Measurements from ENCODE around the gene AP1S1. TPM values are rescaled to one million over a fixed set of nuclear protein-coding genes. Genes with fewer than 3 reads are reported as not detected.

Gene AP1S1
- total RNA-seq, 6 donors from 2014 or later: 17.1 to 41.9 (median 33.8) TPM

DNA sequence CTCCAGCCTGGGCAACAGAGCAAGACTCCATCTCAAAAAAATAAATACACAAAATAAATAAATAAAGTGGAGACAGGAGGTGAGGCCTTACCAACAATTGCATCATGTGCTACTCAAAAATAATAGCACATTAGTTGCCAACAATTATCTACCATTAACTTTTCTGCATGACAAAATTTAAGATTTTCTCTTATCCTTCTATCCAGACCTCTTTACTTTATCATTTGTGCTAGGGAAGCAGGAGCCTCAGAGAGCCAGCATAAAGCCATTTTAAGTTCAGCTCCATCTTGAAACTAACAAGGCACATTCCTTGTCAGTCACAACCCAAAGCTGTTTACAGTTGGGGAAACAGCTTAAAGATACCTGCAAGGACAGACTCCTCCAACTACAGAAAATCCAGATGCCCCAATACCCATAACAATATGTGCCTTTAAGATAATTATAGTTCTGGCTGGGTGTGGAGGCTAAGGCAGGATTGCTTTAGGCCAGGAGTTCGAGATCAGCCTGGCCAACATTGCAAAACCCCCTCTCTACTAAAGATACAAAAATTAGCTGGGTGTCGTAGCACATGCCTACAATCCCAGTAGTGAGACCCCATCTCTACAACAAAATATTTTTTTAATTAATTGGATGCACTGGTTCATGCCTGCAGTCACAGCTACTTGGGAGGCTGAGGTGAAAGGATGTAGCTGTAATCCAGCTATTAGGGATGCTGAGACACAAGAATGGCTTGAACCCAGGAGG lies 2.2 kb upstream of the AP1S1 start:
- DNase-seq (no peak), ATAC-seq (ENCODE audit: low FRiP score in 2 of 2) (no peak)
- TF ChIP-seq EP300 (IDR thresholded peaks at IDR 0.05) (no peak), POLR2A (IDR thresholded peaks at IDR 0.05) (no peak), POLR2AphosphoS5 (IDR thresholded peaks at IDR 0.05) (no peak)
- TF ChIP-seq, protein P1, sequence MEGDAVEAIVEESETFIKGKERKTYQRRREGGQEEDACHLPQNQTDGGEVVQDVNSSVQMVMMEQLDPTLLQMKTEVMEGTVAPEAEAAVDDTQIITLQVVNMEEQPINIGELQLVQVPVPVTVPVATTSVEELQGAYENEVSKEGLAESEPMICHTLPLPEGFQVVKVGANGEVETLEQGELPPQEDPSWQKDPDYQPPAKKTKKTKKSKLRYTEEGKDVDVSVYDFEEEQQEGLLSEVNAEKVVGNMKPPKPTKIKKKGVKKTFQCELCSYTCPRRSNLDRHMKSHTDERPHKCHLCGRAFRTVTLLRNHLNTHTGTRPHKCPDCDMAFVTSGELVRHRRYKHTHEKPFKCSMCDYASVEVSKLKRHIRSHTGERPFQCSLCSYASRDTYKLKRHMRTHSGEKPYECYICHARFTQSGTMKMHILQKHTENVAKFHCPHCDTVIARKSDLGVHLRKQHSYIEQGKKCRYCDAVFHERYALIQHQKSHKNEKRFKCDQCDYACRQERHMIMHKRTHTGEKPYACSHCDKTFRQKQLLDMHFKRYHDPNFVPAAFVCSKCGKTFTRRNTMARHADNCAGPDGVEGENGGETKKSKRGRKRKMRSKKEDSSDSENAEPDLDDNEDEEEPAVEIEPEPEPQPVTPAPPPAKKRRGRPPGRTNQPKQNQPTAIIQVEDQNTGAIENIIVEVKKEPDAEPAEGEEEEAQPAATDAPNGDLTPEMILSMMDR (IDR thresholded peaks at IDR 0.05): no peak
- H3K9me3 ChIP-seq: no peaks in the 10 kb centered on the region
- no peak overlapping the region for H3K27ac ChIP-seq
- WGBS, 2 donors: 67 to 82% methylated on average over 2 of the region's 2 CpGs
- H3K4me3 ChIP-seq: no peak overlapping the region
- peaks cover 7 to 21% (median 10%) of the 10 kb centered on the region in 4 donors for H3K4me1 ChIP-seq
- no peaks in the 10 kb centered on the region for H3K27me3 ChIP-seq
- H3K36me3 ChIP-seq: peaks cover 0 to 4% (median 1%) of the 10 kb centered on the region in 4 donors

DNA sequence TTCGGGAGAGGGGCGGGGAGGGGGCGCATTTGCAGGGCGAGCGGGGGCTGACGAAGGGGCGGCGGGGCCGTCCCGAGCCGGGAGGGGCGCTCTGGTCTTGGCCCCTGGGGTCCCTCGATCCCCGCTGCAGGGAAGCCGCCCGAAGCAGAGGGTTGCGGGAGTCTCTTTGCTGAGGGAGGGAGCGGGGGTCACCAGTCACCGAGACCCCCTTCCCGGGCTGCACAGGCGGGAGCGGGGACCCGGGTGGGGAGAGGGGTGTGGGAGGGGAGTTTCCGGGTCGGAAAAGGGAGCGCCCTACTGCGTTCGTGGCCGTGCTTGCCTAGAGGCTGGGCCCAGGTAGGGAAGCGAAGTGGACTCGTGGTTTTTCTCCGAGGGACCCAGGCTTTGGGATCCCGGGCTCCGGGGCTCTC lies 422 bp downstream of the AP1S1 start:
- WGBS, 2 donors: 0 to 2% methylated on average over 6 to 17 of the region's 34 CpGs
- no peaks in the 10 kb centered on the region for H3K27me3 ChIP-seq
- no peak for TF ChIP-seq POLR2A (IDR thresholded peaks at IDR 0.05)
- peak; percentile 36 to 50 for ATAC-seq (ENCODE audit: low FRiP score in 2 of 2)
- peak overlapping the region in 3 of 4 donors; percentile 18 to 79 (median 65) for H3K27ac ChIP-seq
- peaks cover 0 to 30% (median 13%) of the 10 kb centered on the region in 4 donors for H3K36me3 ChIP-seq
- H3K4me3 ChIP-seq: peak overlapping the region; percentile 78 to 98 (median 90)
- peaks cover 7 to 21% (median 10%) of the 10 kb centered on the region in 4 donors for H3K4me1 ChIP-seq
- DNase-seq: no peak
- H3K9me3 ChIP-seq: no peaks in the 10 kb centered on the region

DNA sequence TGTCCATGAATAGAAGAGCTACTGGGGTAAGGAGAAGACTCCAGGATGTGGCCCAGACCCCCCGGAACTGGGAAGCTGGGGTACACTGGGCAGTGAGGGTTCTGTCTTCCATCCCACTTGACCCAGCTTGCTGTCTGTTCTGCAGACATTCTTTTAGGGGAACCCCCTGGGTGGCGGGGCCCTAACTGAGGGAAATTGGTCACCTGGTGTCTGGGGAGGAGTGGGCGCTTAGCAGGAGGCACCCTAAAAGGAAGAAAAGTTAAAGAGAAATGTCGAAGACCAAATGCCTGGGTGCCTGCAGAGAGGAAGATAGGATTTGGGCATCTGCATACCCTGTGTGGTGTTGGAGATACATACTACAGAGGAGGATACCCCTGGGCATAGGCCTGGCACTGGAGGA lies 1.0 kb downstream of the AP1S1 start:
- no peak for TF ChIP-seq EP300 (IDR thresholded peaks at IDR 0.05)
- TF ChIP-seq POLR2A (IDR thresholded peaks at IDR 0.05): no peak
- no peak for TF ChIP-seq POLR2AphosphoS5 (IDR thresholded peaks at IDR 0.05)
- TF ChIP-seq, protein P1 (IDR thresholded peaks at IDR 0.05): no peak
- Histone ChIP-seq H3K4me1 (peaks cover 7 to 21% (median 10%) of the 10 kb centered on the region in 4 donors), H3K9me3 (no peaks in the 10 kb centered on the region), H3K4me3 (peak overlapping the region; percentile 78 to 98 (median 90)), H3K36me3 (peaks cover 0 to 36% (median 19%) of the 10 kb centered on the region in 4 donors), H3K27me3 (no peaks in the 10 kb centered on the region), H3K27ac (peak overlapping the region in 1 of 4 donors; percentile 79)
- ATAC-seq (ENCODE audit: low FRiP score in 2 of 2) (no peak), DNase-seq (no peak)
- 58 to 60% methylated on average over 4 of the region's 4 CpGs for WGBS, 2 donors

DNA sequence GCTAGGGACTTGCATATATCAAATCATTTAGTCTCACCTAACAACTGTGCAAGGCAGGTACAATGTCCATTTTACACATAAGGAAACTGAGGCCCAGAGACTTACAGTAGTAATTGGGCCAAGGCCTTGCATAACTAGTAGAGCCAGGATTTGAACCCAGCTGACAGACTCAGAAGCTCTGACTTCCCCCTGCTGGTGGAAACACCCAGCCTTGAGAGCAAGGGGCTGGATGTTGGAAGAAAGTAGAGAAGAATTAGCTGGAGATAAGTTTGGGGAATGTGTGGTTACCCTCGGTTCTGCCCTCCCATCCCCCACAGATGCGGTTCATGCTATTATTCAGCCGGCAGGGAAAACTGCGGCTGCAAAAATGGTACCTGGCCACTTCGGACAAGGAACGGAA lies 2.0 kb downstream of the AP1S1 start:
- Histone ChIP-seq H3K4me1 (peaks cover 7 to 21% (median 10%) of the 10 kb centered on the region in 4 donors), H3K4me3 (no peak overlapping the region), H3K27ac (no peak overlapping the region), H3K27me3 (no peaks in the 10 kb centered on the region), H3K36me3 (peaks cover 0 to 44% (median 20%) of the 10 kb centered on the region in 4 donors), H3K9me3 (no peaks in the 10 kb centered on the region)
- WGBS, 2 donors: 79 to 83% methylated on average over 6 of the region's 6 CpGs
- no peak for TF ChIP-seq EP300 (IDR thresholded peaks at IDR 0.05)
- ATAC-seq (ENCODE audit: low FRiP score in 2 of 2) (no peak), DNase-seq (no peak)

DNA sequence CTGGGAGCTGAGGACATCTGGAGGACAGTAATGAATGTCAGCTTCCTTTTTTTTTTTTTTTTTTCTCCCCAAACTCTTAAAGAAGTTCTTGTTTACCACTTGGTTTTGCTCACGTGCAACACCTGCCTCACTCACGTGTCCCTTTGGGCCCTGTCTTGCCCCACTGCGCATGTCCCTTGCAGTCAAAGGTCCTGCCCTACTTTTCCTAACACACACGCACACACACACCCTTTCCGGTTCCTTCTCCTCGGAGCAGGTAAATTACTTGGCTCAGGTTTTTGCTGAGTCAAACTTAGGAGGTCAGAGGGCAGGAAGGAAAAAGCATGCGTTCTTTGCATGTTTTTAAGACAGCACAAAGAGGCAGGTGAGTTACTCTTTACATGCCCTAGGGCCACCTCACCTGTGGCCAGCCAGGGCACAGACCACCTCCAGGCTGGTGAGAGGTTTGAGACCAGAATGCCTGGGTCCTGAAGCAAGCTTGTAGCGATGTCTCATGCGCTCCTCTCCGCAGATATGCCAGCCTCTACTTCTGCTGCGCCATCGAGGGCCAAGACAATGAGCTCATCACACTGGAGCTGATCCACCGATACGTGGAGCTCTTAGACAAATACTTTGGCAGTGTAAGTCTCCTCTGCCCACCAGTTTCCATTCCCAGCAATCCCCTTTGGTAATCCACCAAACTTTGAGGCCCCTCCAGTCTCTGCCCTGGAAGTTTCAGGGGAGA lies 2.8 kb downstream of the AP1S1 start:
- ATAC-seq (ENCODE audit: low FRiP score in 2 of 2): no peak
- peaks cover 7 to 21% (median 10%) of the 10 kb centered on the region in 4 donors for H3K4me1 ChIP-seq
- no peaks in the 10 kb centered on the region for H3K27me3 ChIP-seq

More for the DNA sequence above, 2.8 kb downstream of the AP1S1 start:
- Histone ChIP-seq H3K27ac (no peak overlapping the region), H3K9me3 (no peaks in the 10 kb centered on the region), H3K4me3 (no peak overlapping the region), H3K36me3 (peaks cover 0 to 47% (median 20%) of the 10 kb centered on the region in 4 donors)
- no peak for TF ChIP-seq EP300 (IDR thresholded peaks at IDR 0.05)
- TF ChIP-seq POLR2AphosphoS5 (IDR thresholded peaks at IDR 0.05): no peak
- no peak for TF ChIP-seq POLR2A (IDR thresholded peaks at IDR 0.05)
- TF ChIP-seq, protein P1 (IDR thresholded peaks at IDR 0.05): no peak
- WGBS, 2 donors: 91 to 93% methylated on average over 14 of the region's 14 CpGs
- DNase-seq: no peak

All from upper lobe of left lung (tissue), 6 donors.